H9 (cell line): ENCODE data around the gene CLEC16A. TPM values are rescaled to one million over a fixed set of nuclear protein-coding genes. Genes with fewer than 3 reads are reported as not detected.

Experiments used
- DNase-seq: peaks from one replicate; pipeline ENCODE4 v3.0.0-alpha.2; 2017
- H2AFZ ChIP-seq: one replicate; pipeline ENCODE4 v1.6.1; 2013; ENCODE audit warnings: mild to moderate bottlenecking, low read length, control low read depth, moderate library complexity
- H2AK5ac ChIP-seq: 2 replicates; pipeline ENCODE4 v1.6.1; 2013; ENCODE audit warnings: low read length, control low read depth, mixed read lengths; ENCODE audit not compliant: insufficient read length
- H2BK120ac ChIP-seq: one replicate; pipeline ENCODE4 v1.6.1; 2013; ENCODE audit warnings: low read depth, mild to moderate bottlenecking, low read length, control low read depth, inconsistent platforms; ENCODE audit not compliant: poor library complexity, severe bottlenecking
- H2BK12ac ChIP-seq: 2 replicates; pipeline ENCODE4 v1.6.1; 2013; ENCODE audit warnings: low read length, control low read depth, mixed read lengths, low read depth; ENCODE audit not compliant: insufficient read length
- H2BK15ac ChIP-seq: 2 replicates; pipeline ENCODE4 v1.6.1; 2013; ENCODE audit warnings: low read depth, low read length, control low read depth
- H2BK20ac ChIP-seq: one replicate; pipeline ENCODE4 v1.6.1; 2013; ENCODE audit warnings: low read depth, mild to moderate bottlenecking, low read length, control low read depth, inconsistent platforms; ENCODE audit not compliant: poor library complexity, severe bottlenecking
- H2BK5ac ChIP-seq: 2 replicates; pipeline ENCODE4 v1.6.1; 2013; ENCODE audit warnings: low read length, control low read depth, mixed read lengths; ENCODE audit not compliant: insufficient read length
- H3K14ac ChIP-seq: 2 replicates; pipeline ENCODE4 v1.6.1; 2013; ENCODE audit warnings: low read length, control low read depth; ENCODE audit not compliant: insufficient read depth
- H3K18ac ChIP-seq: 2 replicates; pipeline ENCODE4 v1.6.1; 2013; ENCODE audit warnings: low read depth, mild to moderate bottlenecking, mixed read lengths, low read length, control low read depth; ENCODE audit not compliant: insufficient read length
- H3K23ac ChIP-seq: 2 replicates; pipeline ENCODE4 v1.6.1; 2013; ENCODE audit warnings: low read length, control low read depth, mixed read lengths, low read depth; ENCODE audit not compliant: insufficient read length
- H3K23me2 ChIP-seq: 2 replicates; pipeline ENCODE4 v1.6.1; 2013; ENCODE audit warnings: low read depth, mild to moderate bottlenecking, mixed read lengths, low read length, control low read depth; ENCODE audit not compliant: insufficient read length, poor library complexity, severe bottlenecking
- H3K27ac ChIP-seq: 2 replicates; pipeline ENCODE4 v1.5.1; 2013; ENCODE audit warnings: low read length, control low read depth, mixed read lengths, low read depth; ENCODE audit not compliant: insufficient read length
- H3K27me3 ChIP-seq: 2 replicates; pipeline ENCODE4 v1.6.1; 2013; ENCODE audit warnings: low read length, control low read depth, inconsistent platforms; ENCODE audit not compliant: insufficient read depth
- H3K4ac ChIP-seq: 2 replicates; pipeline ENCODE4 v1.6.1; 2013; ENCODE audit warnings: low read depth, mild to moderate bottlenecking, control low read depth, inconsistent platforms, low read length, moderate library complexity
- H3K4me1 ChIP-seq: 2 replicates; pipeline ENCODE4 v1.6.1; 2013; ENCODE audit warnings: low read length, control low read depth, inconsistent platforms; ENCODE audit not compliant: insufficient read depth
- H3K4me2 ChIP-seq: 2 replicates; pipeline ENCODE4 v1.6.1; 2013; ENCODE audit warnings: low read length, control low read depth, mixed read lengths; ENCODE audit not compliant: insufficient read length, insufficient read depth
- H3K56ac ChIP-seq: 2 replicates; pipeline ENCODE4 v1.6.1; 2013; ENCODE audit warnings: low read depth, mild to moderate bottlenecking, mixed read lengths, low read length, control low read depth; ENCODE audit not compliant: insufficient read length
- H3K79me1 ChIP-seq: 2 replicates; pipeline ENCODE4 v1.6.1; 2013; ENCODE audit warnings: low read depth, mild to moderate bottlenecking, moderate library complexity, low read length, control low read depth, inconsistent platforms; ENCODE audit not compliant: insufficient read depth, poor library complexity, severe bottlenecking
- H3K79me2 ChIP-seq: 2 replicates; pipeline ENCODE4 v1.6.1; 2013; ENCODE audit warnings: low read length, control low read depth, inconsistent platforms; ENCODE audit not compliant: insufficient read depth
- H3K9ac ChIP-seq: 2 replicates; pipeline ENCODE4 v1.6.1; 2013; ENCODE audit warnings: low read length, control low read depth, mixed read lengths; ENCODE audit not compliant: insufficient read length; ENCODE audit errors: extremely low read depth
- H3K9me3 ChIP-seq: one replicate; pipeline ENCODE4 v1.6.1; 2013; ENCODE audit warnings: low read depth, low read length, inconsistent platforms; ENCODE audit not compliant: control insufficient read depth
- H3T11ph ChIP-seq: one replicate; pipeline ENCODE4 v1.6.1; 2013; ENCODE audit warnings: mild to moderate bottlenecking, low read length, control low read depth, inconsistent platforms
- H4K20me1 ChIP-seq: one replicate; pipeline ENCODE4 v1.6.1; 2013; ENCODE audit not compliant: control insufficient read depth, insufficient read length, insufficient read depth
- H4K5ac ChIP-seq: 2 replicates; pipeline ENCODE4 v1.6.1; 2013; ENCODE audit warnings: low read depth, mild to moderate bottlenecking, mixed read lengths, low read length, control low read depth; ENCODE audit not compliant: insufficient read length
- H4K8ac ChIP-seq: replicated peaks from 2 replicates; pipeline ENCODE4 v1.6.1; 2013; ENCODE audit warnings: low read length, control low read depth, mixed read lengths, low read depth; ENCODE audit not compliant: insufficient read length
- H4K91ac ChIP-seq: 2 replicates; pipeline ENCODE4 v1.6.1; 2013; ENCODE audit warnings: low read depth, mild to moderate bottlenecking, moderate library complexity, mixed read lengths, low read length, control low read depth; ENCODE audit not compliant: insufficient read length
- H3K27ac Mint-ChIP-seq, 3 experiments: 2 replicates in 2 of 3; 3 replicates in 1 of 3; pipeline ENCODE4 v1.8.0; 2020 to 2021; ENCODE audit warnings: mixed read lengths in 3 of 3, mild to moderate bottlenecking in 1 of 3, moderate library complexity in 1 of 3
- H3K27me3 Mint-ChIP-seq: 2 replicates; pipeline ENCODE4 v1.8.0; 2021; ENCODE audit warnings: low read depth, mild to moderate bottlenecking, moderate library complexity, mixed read lengths
- H3K36me3 Mint-ChIP-seq, 3 experiments: 2 replicates in 2 of 3; 3 replicates in 1 of 3; pipeline ENCODE4 v1.8.0; 2020 to 2021; ENCODE audit warnings: low read depth in 3 of 3, mixed read lengths in 3 of 3; ENCODE audit not compliant: insufficient read depth in 1 of 3
- H3K4me1 Mint-ChIP-seq, 2 experiments: 2 replicates each; pipeline ENCODE4 v1.8.0; 2020; ENCODE audit warnings: mixed read lengths in 2 of 2
- H3K4me3 Mint-ChIP-seq, 2 experiments: 2 replicates in 1 of 2; 3 replicates in 1 of 2; pipeline ENCODE4 v1.8.0; 2020 to 2021; ENCODE audit warnings: mild to moderate bottlenecking in 2 of 2, mixed read lengths in 2 of 2, moderate library complexity in 1 of 2
- H3K9me3 Mint-ChIP-seq, 2 experiments: 2 replicates in 1 of 2; 3 replicates in 1 of 2; pipeline ENCODE4 v1.8.0; 2020; ENCODE audit warnings: mild to moderate bottlenecking in 2 of 2, mixed read lengths in 2 of 2, moderate library complexity in 1 of 2
- WGBS: extraction: QIAGEN DNeasy Blood & Tissue Kit; methylation state at CpG from one replicate; pipeline ENCODE4 v1.1.7; 2013; ENCODE audit warnings: missing lambda C conversion rate, low lambda C conversion rate, mixed read lengths; ENCODE audit not compliant: insufficient read length; ENCODE audit errors: extremely low coverage; 5-methylcytosine and 5-hydroxymethylcytosine counted together
- total RNA-seq: library from RNA; stranded (reverse); gene quantifications from 2 replicates; pipeline ENCODE4 v1.2.1, GENCODE V29; 2021
- TF ChIP-seq, protein P1 (sequence below): fragments of 200-600 bp; sonication (generic); conservative IDR thresholded peaks from 3 replicates; pipeline ENCODE4 v1.8.0; 2021; ENCODE audit warnings: antibody characterized with exemption, mild to moderate bottlenecking

Gene CLEC16A
- total RNA-seq, 1 experiment from 2014 or later, result 15.2 TPM

DNA sequence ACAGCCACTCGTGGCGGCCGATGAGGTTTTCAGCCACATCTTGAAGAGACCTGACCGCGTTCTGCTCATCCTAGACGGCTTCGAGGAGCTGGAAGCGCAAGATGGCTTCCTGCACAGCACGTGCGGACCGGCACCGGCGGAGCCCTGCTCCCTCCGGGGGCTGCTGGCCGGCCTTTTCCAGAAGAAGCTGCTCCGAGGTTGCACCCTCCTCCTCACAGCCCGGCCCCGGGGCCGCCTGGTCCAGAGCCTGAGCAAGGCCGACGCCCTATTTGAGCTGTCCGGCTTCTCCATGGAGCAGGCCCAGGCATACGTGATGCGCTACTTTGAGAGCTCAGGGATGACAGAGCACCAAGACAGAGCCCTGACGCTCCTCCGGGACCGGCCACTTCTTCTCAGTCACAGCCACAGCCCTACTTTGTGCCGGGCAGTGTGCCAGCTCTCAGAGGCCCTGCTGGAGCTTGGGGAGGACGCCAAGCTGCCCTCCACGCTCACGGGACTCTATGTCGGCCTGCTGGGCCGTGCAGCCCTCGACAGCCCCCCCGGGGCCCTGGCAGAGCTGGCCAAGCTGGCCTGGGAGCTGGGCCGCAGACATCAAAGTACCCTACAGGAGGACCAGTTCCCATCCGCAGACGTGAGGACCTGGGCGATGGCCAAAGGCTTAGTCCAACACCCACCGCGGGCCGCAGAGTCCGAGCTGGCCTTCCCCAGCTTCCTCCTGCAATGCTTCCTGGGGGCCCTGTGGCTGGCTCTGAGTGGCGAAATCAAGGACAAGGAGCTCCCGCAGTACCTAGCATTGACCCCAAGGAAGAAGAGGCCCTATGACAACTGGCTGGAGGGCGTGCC is 37.2 kb upstream of the CLEC16A start:
- H3K56ac ChIP-seq, result no peak overlapping the region
- no peaks in the 10 kb centered on the region for H3K4me1 Mint-ChIP-seq
- no peak overlapping the region for H3T11ph ChIP-seq
- H3K27me3 Mint-ChIP-seq, result peaks cover 15% of the 10 kb centered on the region
- H3K4ac ChIP-seq, result no peak overlapping the region
- no peak overlapping the region for H2BK15ac ChIP-seq
- no peak overlapping the region for H4K91ac ChIP-seq
- H3K27ac ChIP-seq, result no peak overlapping the region
- H4K8ac ChIP-seq, result no peak overlapping the region
- no peak overlapping the region for H4K5ac ChIP-seq
- TF ChIP-seq, protein P1, sequence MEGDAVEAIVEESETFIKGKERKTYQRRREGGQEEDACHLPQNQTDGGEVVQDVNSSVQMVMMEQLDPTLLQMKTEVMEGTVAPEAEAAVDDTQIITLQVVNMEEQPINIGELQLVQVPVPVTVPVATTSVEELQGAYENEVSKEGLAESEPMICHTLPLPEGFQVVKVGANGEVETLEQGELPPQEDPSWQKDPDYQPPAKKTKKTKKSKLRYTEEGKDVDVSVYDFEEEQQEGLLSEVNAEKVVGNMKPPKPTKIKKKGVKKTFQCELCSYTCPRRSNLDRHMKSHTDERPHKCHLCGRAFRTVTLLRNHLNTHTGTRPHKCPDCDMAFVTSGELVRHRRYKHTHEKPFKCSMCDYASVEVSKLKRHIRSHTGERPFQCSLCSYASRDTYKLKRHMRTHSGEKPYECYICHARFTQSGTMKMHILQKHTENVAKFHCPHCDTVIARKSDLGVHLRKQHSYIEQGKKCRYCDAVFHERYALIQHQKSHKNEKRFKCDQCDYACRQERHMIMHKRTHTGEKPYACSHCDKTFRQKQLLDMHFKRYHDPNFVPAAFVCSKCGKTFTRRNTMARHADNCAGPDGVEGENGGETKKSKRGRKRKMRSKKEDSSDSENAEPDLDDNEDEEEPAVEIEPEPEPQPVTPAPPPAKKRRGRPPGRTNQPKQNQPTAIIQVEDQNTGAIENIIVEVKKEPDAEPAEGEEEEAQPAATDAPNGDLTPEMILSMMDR, result no peak
- no peak overlapping the region for H3K14ac ChIP-seq
- H2BK12ac ChIP-seq, result no peak overlapping the region
- H2BK20ac ChIP-seq, result no peak overlapping the region
- no peak overlapping the region for H3K23ac ChIP-seq
- no peak overlapping the region for H2AK5ac ChIP-seq
- H3K79me1 ChIP-seq, result no peaks in the 10 kb centered on the region
- no peaks in the 10 kb centered on the region for H3K36me3 Mint-ChIP-seq
- H3K18ac ChIP-seq, result no peak overlapping the region
- no peaks in the 10 kb centered on the region for H4K20me1 ChIP-seq
- no peaks in the 10 kb centered on the region for H3K23me2 ChIP-seq
- H2BK5ac ChIP-seq, result no peak overlapping the region
- no peak overlapping the region for H2AFZ ChIP-seq
- no peak overlapping the region for H3K9ac ChIP-seq
- no peaks in the 10 kb centered on the region for H3K27me3 ChIP-seq
- no CpG with 5 or more reads among the region's 46 CpGs for WGBS
- H3K79me2 ChIP-seq, result no peaks in the 10 kb centered on the region
- H3K9me3 Mint-ChIP-seq, result peaks cover 3 to 10% of the 10 kb centered on the region in 2 experiments; a peak in 3 of 5 replicates
- no peak overlapping the region for H2BK120ac ChIP-seq
- no peaks in the 10 kb centered on the region for H3K4me1 ChIP-seq
- H3K4me2 ChIP-seq, result no peak overlapping the region
- H3K9me3 ChIP-seq, result no peaks in the 10 kb centered on the region
- no peak for DNase-seq
- H3K27ac Mint-ChIP-seq, result no peak overlapping the region
- no peak overlapping the region for H3K4me3 Mint-ChIP-seq
